Esophagus muscularis mucosa (tissue), 4 donors: ENCODE measurements around the gene KIRREL3. TPM values are rescaled to one million over a fixed set of nuclear protein-coding genes. Genes with fewer than 3 reads are reported as not detected.

Source experiments
- DNase-seq: peaks from one replicate; pipeline ENCODE4 v3.0.0-alpha.2; 2017; ENCODE audit errors: extremely low spot score
- H3K27ac ChIP-seq, 4 donors: fragments of 200-600 bp; sonication (generic); replicated peaks in 1 of 4; 1 replicate in 3 of 4; 2 replicates in 1 of 4; pipeline ENCODE4 v1.5.1; 2016 to 2019; ENCODE audit warnings: mild to moderate bottlenecking in 1 of 4
- H3K27me3 ChIP-seq, 4 donors: fragments of 200-600 bp; sonication (generic); one replicate each; pipeline versions ENCODE4 v1.5.1 to v1.6.0; 2016 to 2019
- H3K36me3 ChIP-seq, 4 donors: fragments of 200-600 bp; sonication (generic); one replicate each; pipeline ENCODE4 v1.5.1; 2016 to 2019
- H3K4me1 ChIP-seq, 4 donors: fragments of 200-600 bp; sonication (generic); one replicate each; pipeline ENCODE4 v1.5.1; 2016 to 2019
- H3K4me3 ChIP-seq, 4 donors: fragments of 200-600 bp; sonication (generic); 1 replicate in 2 of 4; 2 replicates in 2 of 4; pipeline ENCODE4 v1.5.1; 2016 to 2019; ENCODE audit warnings: mild to moderate bottlenecking in 4 of 4, moderate library complexity in 1 of 4
- H3K9me3 ChIP-seq, 4 donors: fragments of 200-600 bp; sonication (generic); 1 replicate in 3 of 4; 2 replicates in 1 of 4; pipeline ENCODE4 v1.5.1; 2016 to 2019
- EP300 ChIP-seq: sonication (generic); formaldehyde crosslinking; IDR thresholded peaks from one replicate; pipeline ENCODE4 v1.6.1; 2017; ENCODE audit warnings: antibody characterized with exemption
- POLR2A ChIP-seq: fragments of 450-650 bp; IDR thresholded peaks from one replicate; pipeline ENCODE4 v1.6.1; 2017; ENCODE audit warnings: antibody characterized with exemption, moderate library complexity, mild to moderate bottlenecking, low read depth
- POLR2AphosphoS5 ChIP-seq, 2 donors: sonication (generic); formaldehyde crosslinking; IDR thresholded peaks; one replicate each; pipeline ENCODE4 v1.6.1; 2017; ENCODE audit warnings: antibody characterized with exemption in 2 of 2
- WGBS: methylation state at CpG from one replicate; pipeline ENCODE4 v1.1.5; 2018; 5-methylcytosine and 5-hydroxymethylcytosine counted together
- intact Hi-C: fragments of 100-400 bp; cut with DNase I; formaldehyde crosslinking; loops from one replicate; pipeline ENCODE4 v1.15.1; 2023
- total RNA-seq, 4 donors: library from RNA; depleted of rRNA; stranded (reverse); fragments of >200 nt; gene quantifications; one replicate each; pipeline versions ENCODE4 v1.1.0 to v1.2.1, GENCODE V29; 2016
- TF ChIP-seq, protein P1 (sequence below), 3 experiments: fragments of 200-600 bp in 2 of 3; fragments of 450-650 bp in 1 of 3; sonication (generic) in 2 of 3; IDR thresholded peaks; one replicate each; pipeline ENCODE4 v1.5.1; 2017 to 2019; ENCODE audit warnings: antibody characterized with exemption in 3 of 3, mild to moderate bottlenecking in 2 of 3, moderate library complexity in 1 of 3

The KIRREL3 gene
- total RNA-seq, 4 donors from 2014 or later: 1.7 to 6.5 (median 3.1) TPM

- H3K4me3 ChIP-seq: no peak overlapping the region
- no peak for DNase-seq
- peaks cover 0 to 12% (median 5%) of the 10 kb centered on the region in 4 donors for H3K4me1 ChIP-seq
- 76% methylated on average over 7 of the region's 7 CpGs for WGBS
- peaks cover 0 to 7% (median 0%) of the 10 kb centered on the region in 4 donors for H3K27me3 ChIP-seq
- intact Hi-C loops: no loop called here
- TF ChIP-seq, protein P1, sequence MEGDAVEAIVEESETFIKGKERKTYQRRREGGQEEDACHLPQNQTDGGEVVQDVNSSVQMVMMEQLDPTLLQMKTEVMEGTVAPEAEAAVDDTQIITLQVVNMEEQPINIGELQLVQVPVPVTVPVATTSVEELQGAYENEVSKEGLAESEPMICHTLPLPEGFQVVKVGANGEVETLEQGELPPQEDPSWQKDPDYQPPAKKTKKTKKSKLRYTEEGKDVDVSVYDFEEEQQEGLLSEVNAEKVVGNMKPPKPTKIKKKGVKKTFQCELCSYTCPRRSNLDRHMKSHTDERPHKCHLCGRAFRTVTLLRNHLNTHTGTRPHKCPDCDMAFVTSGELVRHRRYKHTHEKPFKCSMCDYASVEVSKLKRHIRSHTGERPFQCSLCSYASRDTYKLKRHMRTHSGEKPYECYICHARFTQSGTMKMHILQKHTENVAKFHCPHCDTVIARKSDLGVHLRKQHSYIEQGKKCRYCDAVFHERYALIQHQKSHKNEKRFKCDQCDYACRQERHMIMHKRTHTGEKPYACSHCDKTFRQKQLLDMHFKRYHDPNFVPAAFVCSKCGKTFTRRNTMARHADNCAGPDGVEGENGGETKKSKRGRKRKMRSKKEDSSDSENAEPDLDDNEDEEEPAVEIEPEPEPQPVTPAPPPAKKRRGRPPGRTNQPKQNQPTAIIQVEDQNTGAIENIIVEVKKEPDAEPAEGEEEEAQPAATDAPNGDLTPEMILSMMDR (IDR thresholded peaks at IDR 0.05): no peak
- no peak for TF ChIP-seq EP300
- no peak for TF ChIP-seq POLR2AphosphoS5 (IDR thresholded peaks at IDR 0.05)
- no peak for TF ChIP-seq POLR2A
- H3K27ac ChIP-seq: no peak overlapping the region
- H3K9me3 ChIP-seq: no peaks in the 10 kb centered on the region
- no peaks in the 10 kb centered on the region for H3K36me3 ChIP-seq
Measured at GRCh38 chr11:126888115-126888712, 112.4 kb downstream of the KIRREL3 start.

- no peak for TF ChIP-seq POLR2AphosphoS5 (IDR thresholded peaks at IDR 0.05)
- TF ChIP-seq, protein P1 (IDR thresholded peaks at IDR 0.05): no peak
- no peak for TF ChIP-seq EP300
- no peak for TF ChIP-seq POLR2A
- Histone ChIP-seq H3K9me3 (no peaks in the 10 kb centered on the region), H3K27me3 (peaks cover 0 to 7% (median 0%) of the 10 kb centered on the region in 4 donors), H3K4me1 (peaks cover 0 to 5% (median 2%) of the 10 kb centered on the region in 4 donors), H3K4me3 (no peak overlapping the region), H3K36me3 (no peaks in the 10 kb centered on the region), H3K27ac (no peak overlapping the region)
- 100% methylated on average over 1 of the region's 1 CpG for WGBS
- intact Hi-C loops: no loop called here
- DNase-seq: no peak
Measured at GRCh38 chr11:126886636-126887035, 113.9 kb downstream of the KIRREL3 start.

- H3K4me3 ChIP-seq: no peak overlapping the region
- H3K27ac ChIP-seq: no peak overlapping the region
- H3K9me3 ChIP-seq: no peaks in the 10 kb centered on the region
- WGBS: 83% methylated on average over 3 of the region's 3 CpGs
- peaks cover 0 to 7% (median 0%) of the 10 kb centered on the region in 4 donors for H3K27me3 ChIP-seq
- intact Hi-C loops: no loop called here
- H3K36me3 ChIP-seq: no peaks in the 10 kb centered on the region
- no peaks in the 10 kb centered on the region for H3K4me1 ChIP-seq
- TF ChIP-seq, protein P1 (IDR thresholded peaks at IDR 0.05): no peak
- TF ChIP-seq POLR2A (no peak), POLR2AphosphoS5 (IDR thresholded peaks at IDR 0.05) (no peak), EP300 (no peak)
- no peak for DNase-seq
Measured at GRCh38 chr11:126886085-126886484, 114.5 kb downstream of the KIRREL3 start.

DNA sequence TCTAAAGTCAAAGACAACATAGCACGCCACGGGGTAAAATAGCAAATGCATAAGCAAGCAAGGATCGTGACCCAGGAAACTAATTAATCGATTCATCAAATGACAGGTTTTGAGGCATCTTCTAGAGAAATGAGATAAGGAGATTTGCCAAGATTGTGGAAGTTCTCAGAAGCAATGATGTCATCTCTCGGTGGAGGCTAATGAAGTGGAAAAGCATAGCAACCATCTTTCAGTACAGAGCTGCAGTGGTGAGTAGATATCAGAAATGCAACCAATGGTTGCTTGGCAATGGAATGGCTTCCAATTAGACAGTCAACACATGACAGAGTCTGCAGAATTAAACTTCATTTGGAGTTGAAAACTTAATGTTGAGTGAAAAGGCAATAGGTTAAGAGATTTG is 116.0 kb downstream of the KIRREL3 start:
- TF ChIP-seq, protein P1 (IDR thresholded peaks at IDR 0.05): no peak
- no peak for TF ChIP-seq EP300
- no peak for TF ChIP-seq POLR2A
- TF ChIP-seq POLR2AphosphoS5 (IDR thresholded peaks at IDR 0.05): no peak
- WGBS: 67% methylated on average over 5 of the region's 5 CpGs

GRCh38 chr11:126884192-126884591 is 116.4 kb downstream of the KIRREL3 start:
- Histone ChIP-seq H3K9me3 (no peaks in the 10 kb centered on the region), H3K36me3 (no peaks in the 10 kb centered on the region), H3K27me3 (no peaks in the 10 kb centered on the region), H3K4me1 (no peaks in the 10 kb centered on the region), H3K4me3 (no peak overlapping the region), H3K27ac (no peak overlapping the region)
- no peak for TF ChIP-seq POLR2A
- TF ChIP-seq, protein P1 (IDR thresholded peaks at IDR 0.05): no peak
- TF ChIP-seq POLR2AphosphoS5 (IDR thresholded peaks at IDR 0.05): no peak
- intact Hi-C loops: no loop called here
- WGBS: 70% methylated on average over 4 of the region's 4 CpGs
- DNase-seq: no peak

More for the DNA sequence above, 116.0 kb downstream of the KIRREL3 start:
- Histone ChIP-seq H3K4me1 (no peaks in the 10 kb centered on the region), H3K27me3 (no peaks in the 10 kb centered on the region), H3K9me3 (no peaks in the 10 kb centered on the region), H3K4me3 (no peak overlapping the region), H3K27ac (no peak overlapping the region), H3K36me3 (no peaks in the 10 kb centered on the region)
- intact Hi-C loops: no loop called here
- no peak for DNase-seq
